Endothelial cell of umbilical vein (primary cell): Measurements from ENCODE around the gene LIPG. TPM values are rescaled to one million over a fixed set of nuclear protein-coding genes. Genes with fewer than 3 reads are reported as not detected.

Experiments
- BruUV-seq: library from RNA; stranded (reverse); fragments of 400-500 nt; replicated peaks from 2 replicates; lab custom pipeline; 2021; lab: Mats Ljungman, UMichigan
- CTCF ChIA-PET: fragments of 300-600, 350-600 bp; sonication (Branson Sonifier 250); formaldehyde crosslinking; loops from one replicate; lab custom pipeline; 2021; ENCODE audit warnings: antibody characterized with exemption, inconsistent platforms; lab: Charles Lee
- POLR2A ChIA-PET: fragments of 300-600, 350-600 bp; sonication (Branson Sonifier 250); formaldehyde crosslinking; loops from one replicate; lab custom pipeline; 2021; ENCODE audit warnings: antibody characterized with exemption, inconsistent platforms; lab: Charles Lee
- DNase-seq: peaks from one replicate; pipeline ENCODE4 v3.0.0-alpha.2; 2011; ENCODE audit warnings: low read depth, low spot score
- FAIRE-seq: peaks from 2 replicates; lab custom pipeline; 2011; peaks lifted over from hg19 to GRCh38; lab: Jason Lieb, UNC
- H2AFZ ChIP-seq: 2 replicates; pipeline ENCODE4 v1.6.0; 2012; ENCODE audit warnings: low read depth, low read length, control low read depth, inconsistent platforms
- H3K27ac ChIP-seq: 2 replicates; pipeline ENCODE4 v1.5.1; 2011; ENCODE audit warnings: low read depth, mild to moderate bottlenecking, control low read depth, low read length, moderate library complexity; ENCODE audit not compliant: insufficient read depth
- H3K27me3 ChIP-seq, 2 experiments: 2 replicates each; pipeline versions ENCODE4 v1.6.0 to v1.6.1; 2011; ENCODE audit warnings: low read length in 2 of 2, mixed read lengths in 1 of 2; ENCODE audit not compliant: control insufficient read depth in 2 of 2, insufficient read depth in 2 of 2
- H3K36me3 ChIP-seq, 2 experiments: 2 replicates in 1 of 2; 3 replicates in 1 of 2; pipeline ENCODE4 v1.5.1; 2011; ENCODE audit warnings: low read length in 2 of 2, mild to moderate bottlenecking in 1 of 2, moderate library complexity in 1 of 2; ENCODE audit not compliant: control insufficient read depth in 2 of 2, insufficient read depth in 2 of 2; ENCODE audit errors: extremely low read depth in 1 of 2
- H3K4me1 ChIP-seq: 3 replicates; pipeline ENCODE4 v1.5.1; 2011; ENCODE audit warnings: mild to moderate bottlenecking, low read length; ENCODE audit not compliant: control insufficient read depth, insufficient read depth; ENCODE audit errors: extremely low read depth
- H3K4me2 ChIP-seq: 2 replicates; pipeline ENCODE4 v1.6.1; 2011; ENCODE audit warnings: low read length, control low read depth, mixed read lengths; ENCODE audit not compliant: insufficient read depth
- H3K4me3 ChIP-seq, 3 experiments: fragments of 200-600 bp in 1 of 3; sonication (generic), shearing (Covaris generic) in 1 of 3; replicated peaks in 1 of 3; 2 replicates each; pipeline ENCODE4 v1.5.1; 2011 to 2016; ENCODE audit warnings: control low read depth in 3 of 3, low read length in 3 of 3, mild to moderate bottlenecking in 2 of 3, inconsistent platforms in 1 of 3, low read depth in 1 of 3, moderate library complexity in 1 of 3; ENCODE audit not compliant: insufficient read depth in 1 of 3
- H3K79me2 ChIP-seq: 2 replicates; pipeline ENCODE4 v1.6.0; 2012; ENCODE audit warnings: low read length, inconsistent platforms; ENCODE audit not compliant: control insufficient read depth, insufficient read depth
- H3K9ac ChIP-seq: replicated peaks from 2 replicates; pipeline ENCODE3; 2011; ENCODE audit warnings: low read length, control low read depth; ENCODE audit not compliant: insufficient read depth; ENCODE audit errors: extremely low read depth
- H3K9me1 ChIP-seq: replicated peaks from 3 replicates; pipeline ENCODE4 v1.6.0; 2011; ENCODE audit warnings: mild to moderate bottlenecking, low read length; ENCODE audit not compliant: control insufficient read depth, insufficient read depth; ENCODE audit errors: extremely low read depth
- H3K9me3 ChIP-seq: replicated peaks from 2 replicates; pipeline ENCODE4 v1.5.1; 2012; ENCODE audit warnings: low read length, inconsistent platforms; ENCODE audit not compliant: control insufficient read depth, insufficient read depth
- H4K20me1 ChIP-seq: replicated peaks from 2 replicates; pipeline ENCODE3; 2011; ENCODE audit warnings: mild to moderate bottlenecking, low read length; ENCODE audit not compliant: control insufficient read depth, insufficient read depth; ENCODE audit errors: extremely low read depth
- CTCF ChIP-seq, 2 donors: IDR thresholded peaks; 1 replicate in 1 of 2; 2 replicates in 1 of 2; pipeline ENCODE4 v1.5.1; 2011; ENCODE audit warnings: low read length in 2 of 2, mild to moderate bottlenecking in 2 of 2, moderate library complexity in 2 of 2, control low read depth in 1 of 2, inconsistent platforms in 1 of 2, low read depth in 1 of 2; ENCODE audit not compliant: insufficient read depth in 1 of 2; ENCODE audit errors: extremely low read depth in 1 of 2
- EZH2 ChIP-seq: IDR thresholded peaks from 2 replicates; pipeline ENCODE4 v1.6.1; 2012; ENCODE audit warnings: borderline replicate concordance, low read depth, mild to moderate bottlenecking, moderate library complexity, low read length, inconsistent platforms; ENCODE audit not compliant: severe bottlenecking
- FOS ChIP-seq: IDR thresholded peaks from 2 replicates; pipeline ENCODE4 v1.6.1; 2011; ENCODE audit warnings: mild to moderate bottlenecking, low read length, moderate library complexity, borderline replicate concordance; ENCODE audit not compliant: insufficient read depth
- GATA2 ChIP-seq: IDR thresholded peaks from 2 replicates; pipeline ENCODE4 v1.7.0; 2011; ENCODE audit warnings: low read depth, mild to moderate bottlenecking, moderate library complexity, mixed read lengths, low read length; ENCODE audit not compliant: insufficient read length, insufficient read depth
- JUN ChIP-seq: IDR thresholded peaks from 2 replicates; pipeline ENCODE4 v1.6.1; 2011; ENCODE audit warnings: borderline replicate concordance, low read depth; ENCODE audit not compliant: insufficient read length, insufficient read depth
- MAX ChIP-seq: IDR thresholded peaks from 2 replicates; pipeline ENCODE4 v1.6.1; 2011; ENCODE audit not compliant: insufficient read depth, insufficient read length
- MYC ChIP-seq: IDR thresholded peaks from one replicate; pipeline ENCODE4 v1.6.1; 2011; ENCODE audit warnings: mild to moderate bottlenecking, low read depth, low read length
- POLR2A ChIP-seq: IDR thresholded peaks from 2 replicates; pipeline ENCODE4 v1.6.1; 2012; ENCODE audit warnings: low read depth, mild to moderate bottlenecking, control low read depth, low read length
- POLR2AphosphoS5 ChIP-seq: IDR thresholded peaks from 2 replicates; pipeline ENCODE4 v1.6.1; 2012; ENCODE audit warnings: low read depth, mild to moderate bottlenecking, control low read depth, low read length, moderate library complexity; ENCODE audit not compliant: insufficient read depth
- dilution Hi-C: fragments of 300-500 bp; cut with MboI; formaldehyde crosslinking; loops from one replicate; pipeline ENCODE4 v1.15.0; 2019; ENCODE audit warnings: low sequenced_read_pairs; ENCODE audit not compliant: extremely low pct_ligation_motif_present
- intact Hi-C: fragments of 100-400 bp; cut with micrococcal nuclease; formaldehyde crosslinking; loops from one replicate; pipeline ENCODE4 v1.10.0; 2022
- polyA plus RNA-seq, 4 experiments: library from polyadenylated mRNA; depleted of rRNA in 3 of 4; stranded (reverse) in 3 of 4; unstranded in 1 of 4; fragments of >200 nt; gene quantifications; 2 replicates each; pipeline versions ENCODE4 v1.2.1 to v1.2.3, GENCODE V29; 2011 to 2012; ENCODE audit warnings: missing spikeins in 1 of 4
- total RNA-seq: library from RNA; stranded (reverse); gene quantifications from 2 replicates; pipeline ENCODE4 v1.2.3, GENCODE V29; 2021

Gene LIPG
- total and polyA plus RNA-seq, 2 donors (not counting 3 experiments of a cell fraction or from before 2014, with no cell fraction given), result 80.6 to 86.3 TPM

GRCh38 chr18:49581371-49581770, 19.5 kb downstream of the LIPG start:
- dilution Hi-C loops (no loop called here), intact Hi-C loops (no loop called here)
- no peaks in the 10 kb centered on the region for H3K79me2 ChIP-seq
- ChIA-PET CTCF (no interaction called here), POLR2A (no interaction called here)
- BruUV-seq, result no TSS peak
- H3K9me3 ChIP-seq, result no peaks in the 10 kb centered on the region
- H3K27me3 ChIP-seq, result no peaks in the 10 kb centered on the region
- H3K4me2 ChIP-seq, result no peak overlapping the region
- no peaks in the 10 kb centered on the region for H3K4me1 ChIP-seq
- H3K4me3 ChIP-seq, result no peak overlapping the region
- peaks cover 10 to 34% of the 10 kb centered on the region in 2 experiments for H3K36me3 ChIP-seq
- H3K27ac ChIP-seq, result no peak overlapping the region
- TF ChIP-seq JUN (no peak), POLR2A (no peak), EZH2 (no peak), MAX (no peak), MYC (no peak)
- H2AFZ ChIP-seq, result no peak overlapping the region
- FAIRE-seq (no peak), DNase-seq (no peak)
- no peaks in the 10 kb centered on the region for H4K20me1 ChIP-seq
- no peaks in the 10 kb centered on the region for H3K9me1 ChIP-seq
- H3K9ac ChIP-seq, result no peak overlapping the region

GRCh38 chr18:49582579-49582978, 20.7 kb downstream of the LIPG start:
- H3K36me3 ChIP-seq, result peaks cover 12 to 34% of the 10 kb centered on the region in 2 experiments
- H3K9me3 ChIP-seq, result no peaks in the 10 kb centered on the region
- no peak overlapping the region for H3K4me2 ChIP-seq
- ChIA-PET CTCF (interaction anchor here (0.9 to 2.1 kb wide), 3 partner anchors 9 to 147 kb away, joined by 3 to 7 read pairs (median 3); no protein-coding TSS in a partner anchor), POLR2A (no interaction called here)
- no TSS peak for BruUV-seq
- DNase-seq (no peak), FAIRE-seq (no peak)
- no peaks in the 10 kb centered on the region for H3K9me1 ChIP-seq
- H3K27me3 ChIP-seq, result no peaks in the 10 kb centered on the region
- H2AFZ ChIP-seq, result no peak overlapping the region
- TF ChIP-seq FOS (no peak), MYC (no peak), GATA2 (no peak), POLR2AphosphoS5 (no peak), POLR2A (no peak), MAX (no peak), CTCF (IDR thresholded peaks at IDR 0.05; ENCODE audit: extremely low read depth in 1 of 2, insufficient read depth in 1 of 2, low read depth in 1 of 2, low read length in 2 of 2) (no peak), JUN (no peak), EZH2 (no peak)
- dilution Hi-C loops, result no loop called here
- intact Hi-C loops, result no loop called here
- no peaks in the 10 kb centered on the region for H3K4me1 ChIP-seq
- H4K20me1 ChIP-seq, result no peaks in the 10 kb centered on the region
- H3K79me2 ChIP-seq, result no peaks in the 10 kb centered on the region
- no peak overlapping the region for H3K9ac ChIP-seq
- no peak overlapping the region for H3K4me3 ChIP-seq
- H3K27ac ChIP-seq, result no peak overlapping the region
